Measurements from ENCODE around the gene BASP1. TPM values are rescaled to one million over a fixed set of nuclear protein-coding genes. Genes with fewer than 3 reads are reported as not detected.

Gene BASP1
- total and polyA plus RNA-seq, 2 donors (not counting 1 experiment from before 2014, with no cell fraction given), result 53.0 to 66.4 TPM

DNA sequence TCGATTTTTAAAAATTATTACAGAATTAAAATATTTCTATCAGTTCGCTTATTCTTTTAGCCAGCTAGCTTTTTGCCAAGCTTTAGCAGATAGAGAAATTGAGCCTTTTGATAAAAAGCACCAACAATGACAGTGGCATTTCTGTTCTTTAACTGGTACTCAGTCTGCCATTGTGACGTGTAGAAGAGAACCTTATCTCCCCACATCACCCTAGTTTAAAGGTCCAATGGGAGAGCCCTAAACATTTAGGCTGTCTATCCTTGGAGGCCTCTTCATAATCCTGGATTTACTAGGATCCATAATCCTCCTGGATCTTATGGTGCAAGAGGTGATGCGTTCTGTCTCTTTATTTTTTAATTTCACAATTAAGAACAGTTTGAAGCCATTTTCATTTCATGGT is 3.0 kb downstream of the BASP1 start:
- H3K9me3 Mint-ChIP-seq (ENCODE audit: insufficient read depth), result no peaks in the 10 kb centered on the region
- peaks cover 69% of the 10 kb centered on the region for H3K4me1 Mint-ChIP-seq
- intact Hi-C loops (cut with micrococcal nuclease), result no loop called here
- Histone ChIP-seq H3K4me3 (ENCODE audit: control extremely low read depth in 1 of 5, extremely low read depth in 1 of 5, insufficient read depth in 1 of 5, low read depth in 2 of 5, low read length in 4 of 5) (peak overlapping the region in 1 of 5 experiments; percentile 91), H3K79me2 (ENCODE audit: control insufficient read depth, insufficient read depth, low read length) (peaks cover 78% of the 10 kb centered on the region), H3K9ac (ENCODE audit: low read length) (no peak overlapping the region), H3K4me1 (ENCODE audit: control insufficient read depth in 2 of 2, insufficient read depth in 2 of 2, low read length in 2 of 2) (peaks cover 62 to 63% of the 10 kb centered on the region in 2 donors), H3K9me3 (ENCODE audit: control extremely low read depth in 1 of 3, control insufficient read depth in 2 of 3, insufficient read depth in 1 of 3, low read length in 2 of 3) (no peaks in the 10 kb centered on the region), H2AFZ (ENCODE audit: insufficient read depth, low read depth, low read length, poor library complexity, severe bottlenecking) (no peak overlapping the region), H3K27me3 (replicated peaks in 1 of 4; ENCODE audit: control extremely low read depth in 1 of 4, control insufficient read depth in 3 of 4, insufficient read depth in 4 of 4, low read length in 3 of 4) (no peaks in the 10 kb centered on the region), H3K36me3 (replicated peaks in 1 of 2; ENCODE audit: control extremely low read depth in 1 of 2, control insufficient read depth in 1 of 2, extremely low read depth in 1 of 2, insufficient read depth in 2 of 2, low read length in 1 of 2) (peaks cover 0 to 5% of the 10 kb centered on the region in 2 experiments), H3K4me2 (replicated peaks; ENCODE audit: low read depth, low read length, poor library complexity, severe bottlenecking) (peak overlapping the region; percentile 18), H4K20me1 (ENCODE audit: control insufficient read depth, insufficient read depth, low read length, poor library complexity, severe bottlenecking) (peaks cover 44% of the 10 kb centered on the region), H3K27ac (ENCODE audit: low read length in 2 of 2) (no peak overlapping the region)
- DNase-seq (no peak), ATAC-seq (ENCODE audit: low read depth) (no peak)
- CTCF ChIA-PET, result interaction anchor here (0.6 to 0.9 kb wide), 2 partner anchors 28 to 1061 kb away, joined by 3 read pairs; no protein-coding TSS in a partner anchor
- no peaks in the 10 kb centered on the region for H3K27me3 Mint-ChIP-seq
- no CpG with 5 or more reads among the region's 4 CpGs for WGBS (ENCODE audit: insufficient coverage)
- H3K27ac Mint-ChIP-seq, result no peak overlapping the region
- POLR2A ChIA-PET, result no interaction called here
- TF ChIP-seq CTCF (IDR thresholded peaks at IDR 0.05), result no peak
- no peak for TF ChIP-seq EZH2 (IDR thresholded peaks at IDR 0.05; ENCODE audit: borderline replicate concordance, insufficient read depth, low read depth, low read length, poor library complexity, severe bottlenecking)
- peak overlapping the region; percentile 88 for H3K4me3 Mint-ChIP-seq

- 17% methylated on average over 1 of the region's 4 CpGs for WGBS (ENCODE audit: insufficient coverage)
- Histone ChIP-seq H3K9me3 (ENCODE audit: control extremely low read depth in 1 of 3, control insufficient read depth in 2 of 3, insufficient read depth in 1 of 3, low read length in 2 of 3) (no peaks in the 10 kb centered on the region), H3K79me2 (ENCODE audit: control insufficient read depth, insufficient read depth, low read length) (peaks cover 94% of the 10 kb centered on the region), H3K36me3 (replicated peaks in 1 of 2; ENCODE audit: control extremely low read depth in 1 of 2, control insufficient read depth in 1 of 2, extremely low read depth in 1 of 2, insufficient read depth in 2 of 2, low read length in 1 of 2) (peaks cover 0 to 5% of the 10 kb centered on the region in 2 experiments), H4K20me1 (ENCODE audit: control insufficient read depth, insufficient read depth, low read length, poor library complexity, severe bottlenecking) (peaks cover 44% of the 10 kb centered on the region), H3K9ac (ENCODE audit: low read length) (no peak overlapping the region), H3K27ac (ENCODE audit: low read length in 2 of 2) (peak overlapping the region in 1 of 2 donors; percentile 71), H3K4me2 (replicated peaks; ENCODE audit: low read depth, low read length, poor library complexity, severe bottlenecking) (peak overlapping the region; percentile 29), H2AFZ (ENCODE audit: insufficient read depth, low read depth, low read length, poor library complexity, severe bottlenecking) (no peak overlapping the region), H3K4me3 (ENCODE audit: control extremely low read depth in 1 of 5, extremely low read depth in 1 of 5, insufficient read depth in 1 of 5, low read depth in 2 of 5, low read length in 4 of 5) (no peak overlapping the region), H3K4me1 (ENCODE audit: control insufficient read depth in 2 of 2, insufficient read depth in 2 of 2, low read length in 2 of 2) (peaks cover 63 to 64% of the 10 kb centered on the region in 2 donors), H3K27me3 (replicated peaks in 1 of 4; ENCODE audit: control extremely low read depth in 1 of 4, control insufficient read depth in 3 of 4, insufficient read depth in 4 of 4, low read length in 3 of 4) (no peaks in the 10 kb centered on the region)
- Mint-ChIP-seq H3K4me1 (peaks cover 72% of the 10 kb centered on the region), H3K9me3 (ENCODE audit: insufficient read depth) (no peaks in the 10 kb centered on the region), H3K27me3 (no peaks in the 10 kb centered on the region), H3K27ac (peak overlapping the region; percentile 60), H3K4me3 (peak overlapping the region; percentile 40)
- peak; percentile 50 for DNase-seq
- ChIA-PET POLR2A (no interaction called here), CTCF (interaction anchor here (1.6 kb wide), 1 partner anchor 13 kb away, joined by 4 read pairs; no protein-coding TSS in a partner anchor)
- intact Hi-C loops (cut with micrococcal nuclease), result loop anchor here (1.0 kb wide), 1 partner anchor 60 kb away; no protein-coding TSS in a partner anchor
- ATAC-seq (ENCODE audit: low read depth), result no peak
- TF ChIP-seq CTCF (IDR thresholded peaks at IDR 0.05) (no peak), EZH2 (IDR thresholded peaks at IDR 0.05; ENCODE audit: borderline replicate concordance, insufficient read depth, low read depth, low read length, poor library complexity, severe bottlenecking) (no peak)
These were observed 4.6 kb downstream of the BASP1 start for GRCh38 chr5:17221843-17222636.

Measured in B cell (primary cell).